Stimulated activated CD8-positive, alpha-beta memory T cell treated with anti-CD3 and anti-CD28 coated beads, Interleukin-15, amount 100 ng/mL, for 24 hours (primary cell): ENCODE measurements around the gene SCOC.
"Not testable (repeated sequence)": the region's sequence is repeated elsewhere in the genome, so short reads cannot be mapped to it uniquely, and the experiment has no call there.

Experiments used
- DNase-seq: peaks from one replicate; pipeline ENCODE4 v3.0.0-alpha.2; 2020; ENCODE audit warnings: low read depth

The SCOC gene

GRCh38 chr4:140361099-140361498 lies 12.3 kb upstream of the SCOC start:
- no peak for DNase-seq

DNA sequence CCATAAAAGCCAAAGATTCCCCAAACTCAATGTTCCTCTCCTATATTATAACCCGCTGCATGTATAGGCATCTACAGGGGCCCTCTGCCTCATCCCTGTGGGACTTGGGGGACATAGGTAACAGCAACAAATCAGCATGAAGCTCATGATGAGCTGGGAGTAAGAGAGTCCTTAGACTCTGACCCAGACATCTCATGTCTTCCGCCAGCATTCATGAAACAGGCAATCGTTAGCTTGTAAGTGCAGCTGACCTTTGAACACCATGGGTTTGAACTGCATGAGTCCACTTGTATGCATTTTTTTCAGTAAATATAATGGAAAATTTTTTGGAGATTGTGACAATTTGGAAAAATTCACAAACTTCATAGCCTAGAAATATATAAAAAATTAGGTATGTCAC lies 10.4 kb upstream of the SCOC start:
- DNase-seq: no peak

GRCh38 chr4:140363558-140363957 lies 9.9 kb upstream of the SCOC start:
- DNase-seq: no peak

DNA sequence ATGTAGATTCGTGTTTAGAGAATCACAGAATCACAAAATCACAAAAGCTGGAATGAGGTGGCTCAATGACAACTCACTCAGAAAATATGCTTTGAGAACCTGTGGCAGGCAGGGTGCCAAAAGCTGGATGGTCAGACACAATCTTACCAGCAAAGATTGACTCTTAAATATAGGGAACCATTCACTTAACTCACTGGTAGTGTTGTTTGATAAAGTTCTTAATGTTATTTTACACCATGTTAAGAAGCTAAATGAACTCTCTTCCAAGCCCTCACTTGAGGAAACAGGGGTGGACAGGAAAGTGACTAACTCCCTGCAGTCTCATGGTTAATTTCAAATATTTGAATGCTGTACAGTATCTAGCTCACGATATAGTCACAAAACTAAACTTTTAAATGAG lies 5.7 kb upstream of the SCOC start:
- no peak for DNase-seq

DNA sequence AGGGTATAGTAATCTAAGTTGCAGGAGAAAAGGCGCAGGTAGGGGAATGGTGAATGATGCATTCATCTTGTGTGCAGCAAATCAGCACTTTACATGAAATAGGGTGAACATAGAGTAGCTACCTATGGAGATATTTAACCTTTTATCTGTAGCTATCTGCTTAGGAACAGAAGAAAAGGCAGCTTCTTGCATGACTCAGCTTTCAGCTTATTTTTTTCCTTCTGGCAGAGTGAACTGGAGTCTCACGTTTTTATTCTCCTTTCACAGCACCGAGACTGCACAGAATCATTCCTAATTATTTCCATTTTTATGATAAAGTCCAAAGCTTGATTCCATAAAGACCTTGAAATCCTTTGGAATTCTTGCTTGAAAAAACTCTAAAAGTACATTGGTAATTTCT lies 4.8 kb upstream of the SCOC start:
- DNase-seq: no peak

DNA sequence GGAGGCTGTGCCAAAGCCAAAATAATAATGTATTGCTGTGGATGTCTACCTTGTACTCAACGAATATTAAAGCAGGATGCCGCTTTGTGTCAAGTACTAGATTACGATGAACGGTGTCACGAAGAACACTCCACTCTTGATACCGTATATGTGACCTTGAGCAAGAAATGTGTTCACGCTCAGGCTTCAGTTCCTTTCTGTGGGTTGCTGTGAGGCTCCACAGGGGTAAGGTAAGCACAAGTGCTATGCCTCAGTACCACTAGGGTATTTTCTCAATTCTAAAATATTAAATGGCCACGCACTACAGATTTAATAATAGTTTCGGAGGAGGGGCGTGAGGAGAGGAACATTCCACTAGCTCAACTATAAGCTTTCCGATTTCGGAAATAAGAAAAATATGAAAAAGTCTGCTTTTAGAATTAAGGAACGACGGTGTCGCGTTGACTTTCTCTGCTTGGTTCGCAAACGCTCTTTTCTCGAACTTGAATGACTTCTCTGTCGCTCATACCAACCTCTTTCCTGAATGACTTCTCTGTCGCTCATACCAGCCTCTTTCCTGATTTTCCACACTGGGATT lies 607 bp upstream of the SCOC start:
- no peak for DNase-seq

DNA sequence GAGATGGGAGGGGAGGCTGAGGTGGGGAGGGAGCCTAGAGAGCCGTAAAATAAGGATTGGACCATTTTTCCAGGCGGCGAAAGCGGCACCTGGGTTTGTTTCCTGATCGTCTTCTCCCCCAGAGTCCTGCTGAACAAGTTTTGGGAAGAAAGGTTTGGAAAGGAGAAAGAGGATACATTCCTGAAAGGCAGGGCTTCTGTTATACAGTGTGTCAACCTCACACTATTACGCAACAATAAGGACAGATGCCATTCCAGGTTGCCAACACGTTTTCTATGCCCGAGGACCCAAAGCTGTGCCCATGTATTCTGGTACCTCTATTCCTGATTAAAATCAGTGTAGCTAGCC lies 658 bp downstream of the SCOC start:
- DNase-seq: no peak

- DNase-seq: no peak
These were observed 9.3 kb downstream of the SCOC start for GRCh38 chr4:140382732-140383131.

GRCh38 chr4:140388015-140388414 lies 14.6 kb downstream of the SCOC start:
- no peak for DNase-seq

DNA sequence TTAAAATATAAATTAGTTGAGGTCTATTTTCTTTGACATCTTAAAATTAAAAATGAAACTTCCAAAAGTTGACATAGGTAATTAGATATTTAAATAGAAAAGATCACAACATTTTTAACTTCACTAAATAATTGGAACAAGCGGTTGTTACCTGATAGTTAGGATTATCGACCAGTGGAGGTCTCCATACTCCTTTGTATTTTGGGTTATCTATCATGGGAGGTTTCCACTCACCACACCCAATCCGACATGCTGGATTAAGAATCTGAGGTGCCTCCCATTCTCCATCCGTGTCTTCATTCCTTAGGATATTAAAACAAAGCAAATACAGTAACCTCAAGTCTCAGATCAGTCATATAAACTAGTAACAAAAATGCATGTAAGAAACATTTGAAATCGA lies 22.2 kb downstream of the SCOC start:
- DNase-seq: no peak

- no peak for DNase-seq
These were observed 26.7 kb downstream of the SCOC start for GRCh38 chr4:140400111-140400510.

- no peak for DNase-seq
These were observed 32.8 kb downstream of the SCOC start for GRCh38 chr4:140406292-140406691.

DNA sequence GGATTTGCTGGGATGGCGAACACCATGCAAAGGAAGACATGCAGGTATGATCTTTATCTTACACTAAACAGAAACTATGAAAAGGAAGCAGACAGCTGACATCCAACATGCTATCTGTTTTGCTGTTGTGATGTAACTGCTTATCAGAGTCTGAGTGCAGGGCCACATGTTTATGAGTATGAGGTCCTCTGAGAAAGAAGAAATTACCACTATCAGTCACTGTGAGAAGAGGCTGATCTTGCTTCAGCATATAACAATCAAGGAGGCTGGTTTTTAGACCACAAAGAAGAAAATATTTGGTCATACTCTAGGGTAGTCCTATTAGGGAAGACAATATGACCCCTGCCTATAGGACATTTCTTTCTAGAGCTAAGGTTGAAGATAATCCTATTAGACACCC lies 35.5 kb downstream of the SCOC start:
- no peak for DNase-seq

GRCh38 chr4:140413130-140413969 lies 39.9 kb downstream of the SCOC start:
- DNase-seq: not testable (repeated sequence)

- no peak for DNase-seq
These were observed 49.7 kb downstream of the SCOC start for GRCh38 chr4:140423106-140423505.

- DNase-seq: no peak
These were observed 53.2 kb downstream of the SCOC start for GRCh38 chr4:140426610-140427105.

- peak; percentile 37 for DNase-seq
These were observed 53.9 kb downstream of the SCOC start, which contains the start of gene CLGN for GRCh38 chr4:140427106-140427918. Gene CLGN, minus strand, starts transcription at chr4:140427648. Its CDS starts 14,570 bp downstream, at chr4:140413078.

GRCh38 chr4:140427919-140428471 lies 54.5 kb downstream of the SCOC start:
- no peak for DNase-seq
